T-helper 2 cell treated with Interferon-gamma antibody and Interleukin-4, amounts not matched to agents 100 ng/mL and 5 ng/mL, for 36 hours (primary cell): ENCODE results near the gene NINL. TPM values are rescaled to one million over a fixed set of nuclear protein-coding genes. Genes with fewer than 3 reads are reported as not detected.
"Not testable (repeated sequence)": the region's sequence is repeated elsewhere in the genome, so short reads cannot be mapped to it uniquely, and the experiment has no call there.

ENCODE experiments used
- intact Hi-C: fragments of 100-400 bp; cut with micrococcal nuclease; formaldehyde crosslinking; loops from one replicate; pipeline ENCODE4 v1.15.1; 2023
- total RNA-seq: library from RNA; stranded (reverse); gene quantifications from 2 replicates; pipeline ENCODE4 v1.2.3, GENCODE V29; 2022

The NINL gene
- total RNA-seq, 1 donor from 2014 or later = 3.4 TPM

GRCh38 chr20:25487975-25488374 is 97.4 kb downstream of the NINL start:
- intact Hi-C loops = no loop called here

- intact Hi-C loops = no loop called here
Measured at GRCh38 chr20:25487306-25487705, 98.0 kb downstream of the NINL start.

- intact Hi-C loops = no loop called here
Measured at GRCh38 chr20:25486377-25486776, 99.0 kb downstream of the NINL start.

- intact Hi-C loops = no loop called here
Measured at GRCh38 chr20:25485872-25486271, 99.5 kb downstream of the NINL start.

- intact Hi-C loops = no loop called here
Measured at GRCh38 chr20:25484911-25485511, 100.3 kb downstream of the NINL start.

GRCh38 chr20:25484224-25484846 is 101.0 kb downstream of the NINL start:
- intact Hi-C loops = no loop called here

- intact Hi-C loops = no loop called here
Measured at GRCh38 chr20:25483431-25484132, 101.7 kb downstream of the NINL start.

GRCh38 chr20:25481918-25482253 is 103.4 kb downstream of the NINL start:
- intact Hi-C loops = no loop called here

GRCh38 chr20:25481235-25481917 is 104.0 kb downstream of the NINL start:
- intact Hi-C loops = no loop called here

- intact Hi-C loops = no loop called here
Measured at GRCh38 chr20:25480797-25481196, 104.5 kb downstream of the NINL start.

- intact Hi-C loops = no loop called here
Measured at GRCh38 chr20:25480156-25480555, 105.2 kb downstream of the NINL start.

- intact Hi-C loops = no loop called here
Measured at GRCh38 chr20:25479638-25480037, 105.7 kb downstream of the NINL start.

GRCh38 chr20:25478889-25479568 is 106.3 kb downstream of the NINL start:
- intact Hi-C loops = no loop called here

GRCh38 chr20:25477014-25477882 is 108.1 kb downstream of the NINL start:
- intact Hi-C loops = no loop called here

GRCh38 chr20:25476106-25477013 is 109.0 kb downstream of the NINL start:
- intact Hi-C loops = no loop called here

- intact Hi-C loops = not testable (repeated sequence)
Measured at GRCh38 chr20:25473297-25473696, 112.0 kb downstream of the NINL start.

- intact Hi-C loops = no loop called here
Measured at GRCh38 chr20:25471020-25471419, 114.3 kb downstream of the NINL start.

GRCh38 chr20:25470045-25470444 is 115.3 kb downstream of the NINL start:
- intact Hi-C loops = no loop called here

GRCh38 chr20:25469558-25469957 is 115.8 kb downstream of the NINL start:
- intact Hi-C loops = no loop called here
